Pulmonary artery endothelial cell (primary cell): ENCODE measurements around the gene SFT2D2. TPM values are rescaled to one million over a fixed set of nuclear protein-coding genes. Genes with fewer than 3 reads are reported as not detected.

Experiments used
- DNase-seq: peaks from one replicate; pipeline ENCODE4 v3.0.0-alpha.2; 2011; ENCODE audit warnings: low read depth, low spot score
- total RNA-seq: library from RNA; depleted of rRNA; stranded (reverse); fragments of >200 nt; gene quantifications from 2 replicates; pipeline ENCODE4 v1.2.3, GENCODE V29; 2014

Gene SFT2D2
- total RNA-seq, 1 donor from 2014 or later: 32.5 TPM

DNA sequence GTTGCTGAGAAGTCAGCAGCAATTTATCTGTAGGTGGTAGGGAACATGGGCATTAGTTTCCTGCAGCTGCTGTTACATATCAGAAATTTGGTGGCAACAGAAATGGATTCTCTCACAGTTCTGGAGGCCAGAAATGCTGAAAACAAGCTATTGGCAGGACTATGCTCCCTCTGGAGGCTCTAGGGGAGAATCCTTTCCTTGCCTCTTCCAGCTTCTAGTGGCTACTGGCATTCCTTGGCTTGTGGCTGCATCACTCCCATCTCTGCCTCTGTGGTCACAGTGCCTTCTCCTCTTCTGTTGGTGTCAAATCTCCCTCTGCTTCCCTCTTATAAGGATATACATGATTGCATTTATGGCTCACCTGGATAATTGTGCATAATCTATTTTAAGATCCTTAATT lies 2.5 kb upstream of the SFT2D2 start:
- DNase-seq: no peak

- no peak for DNase-seq
Observed at GRCh38 chr1:168223681-168224540, 1.9 kb upstream of the SFT2D2 start.

GRCh38 chr1:168224991-168225390 lies 813 bp upstream of the SFT2D2 start:
- no peak for DNase-seq

GRCh38 chr1:168227620-168228019 lies 1.8 kb downstream of the SFT2D2 start:
- no peak for DNase-seq

- no peak for DNase-seq
Observed at GRCh38 chr1:168229893-168230292, 4.1 kb downstream of the SFT2D2 start.

- no peak for DNase-seq
Observed at GRCh38 chr1:168230709-168231108, 4.9 kb downstream of the SFT2D2 start.

GRCh38 chr1:168234846-168235547 lies 9.2 kb downstream of the SFT2D2 start:
- no peak for DNase-seq

DNA sequence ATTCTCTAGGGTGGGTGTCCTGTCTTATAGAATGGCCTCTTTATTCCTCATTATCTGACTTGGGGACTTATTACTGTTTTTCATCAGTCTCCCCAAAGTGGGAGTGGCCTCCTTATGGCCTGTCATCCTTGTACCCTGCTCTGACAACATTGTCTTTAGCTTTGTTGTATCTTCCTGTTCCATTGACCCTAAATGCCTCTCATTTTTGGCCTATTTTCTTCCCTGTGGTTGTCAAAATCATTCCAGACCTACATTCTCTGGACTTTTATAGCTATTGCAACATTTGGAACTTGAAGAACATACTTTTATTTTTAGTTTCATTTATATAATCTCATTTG lies 9.7 kb downstream of the SFT2D2 start:
- no peak for DNase-seq

GRCh38 chr1:168235937-168236336 lies 10.1 kb downstream of the SFT2D2 start:
- DNase-seq: no peak

- DNase-seq: no peak
Observed at GRCh38 chr1:168236836-168237611, 11.2 kb downstream of the SFT2D2 start.

GRCh38 chr1:168243198-168243597 lies 17.4 kb downstream of the SFT2D2 start:
- no peak for DNase-seq

DNA sequence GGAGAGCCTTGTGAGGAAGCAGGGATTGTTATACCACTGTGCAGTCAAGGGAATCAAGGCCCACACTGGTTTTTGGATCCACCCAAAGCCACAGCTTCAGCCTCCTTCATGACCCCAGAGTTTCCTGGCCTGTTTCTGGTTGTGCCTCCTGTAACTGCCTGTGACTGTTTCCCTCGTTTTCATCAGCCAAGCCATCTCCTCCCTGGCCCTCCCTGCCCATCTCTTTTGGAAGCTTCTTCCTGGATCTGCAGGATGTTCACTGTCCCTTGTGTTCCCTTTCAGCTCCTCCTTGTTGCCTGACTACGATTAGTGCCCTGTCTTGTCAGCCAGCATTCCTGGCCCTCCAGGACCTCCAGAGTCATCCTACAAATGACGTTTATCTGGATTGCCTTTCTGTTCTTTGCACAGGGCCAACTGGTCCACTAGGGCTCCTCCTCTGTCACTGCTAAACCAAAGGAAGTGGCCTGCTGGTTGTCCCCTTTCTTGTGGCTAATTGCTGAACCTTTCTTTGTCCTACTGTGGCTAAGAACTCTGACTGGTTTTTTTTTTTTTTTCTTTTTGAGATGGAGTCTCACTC lies 17.9 kb downstream of the SFT2D2 start:
- no peak for DNase-seq

DNA sequence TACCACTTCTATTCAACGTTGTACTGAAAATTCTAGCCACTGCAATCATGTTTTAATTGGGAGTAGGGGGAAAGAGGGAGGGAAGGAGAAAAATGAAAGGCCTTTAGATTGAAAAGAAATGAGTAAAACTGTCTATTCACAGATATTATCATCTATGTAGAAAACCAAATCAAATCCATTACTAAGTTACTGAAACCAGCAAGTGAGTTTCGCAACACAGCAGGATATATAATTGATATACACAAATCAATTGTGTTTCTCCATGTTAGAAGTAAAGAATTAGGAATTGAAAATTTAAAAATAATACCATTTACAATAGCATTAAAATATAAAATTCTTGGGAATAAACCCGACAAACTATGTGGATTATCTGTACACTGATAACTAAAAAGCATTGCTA lies 19.2 kb downstream of the SFT2D2 start:
- DNase-seq: no peak

GRCh38 chr1:168246506-168246905 lies 20.7 kb downstream of the SFT2D2 start:
- no peak for DNase-seq

DNA sequence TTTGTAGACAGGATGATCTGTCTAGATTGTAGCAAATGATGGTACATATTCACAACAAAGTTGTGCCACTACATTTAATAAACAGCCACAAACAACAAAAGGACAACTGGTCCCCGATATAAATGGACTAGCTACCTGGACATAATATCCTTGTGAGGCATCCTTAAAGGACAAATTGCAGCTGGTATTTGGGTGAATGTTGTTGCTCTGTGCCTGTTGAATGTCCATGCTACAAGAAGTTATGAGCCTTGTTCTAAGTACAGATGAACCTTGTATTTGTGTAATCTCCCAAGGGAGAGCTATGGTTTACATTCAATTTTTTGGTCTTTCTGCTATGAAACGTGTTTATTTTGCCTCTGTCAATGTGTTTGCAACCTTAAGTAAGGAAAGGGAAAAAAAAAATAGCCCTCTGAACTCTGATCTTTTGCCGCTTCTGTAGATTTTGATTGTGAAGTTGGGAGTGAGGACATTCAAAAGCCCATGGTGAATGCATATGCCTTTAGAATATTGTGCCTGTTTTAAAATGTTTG lies 26.5 kb downstream of the SFT2D2 start:
- DNase-seq: no peak

DNA sequence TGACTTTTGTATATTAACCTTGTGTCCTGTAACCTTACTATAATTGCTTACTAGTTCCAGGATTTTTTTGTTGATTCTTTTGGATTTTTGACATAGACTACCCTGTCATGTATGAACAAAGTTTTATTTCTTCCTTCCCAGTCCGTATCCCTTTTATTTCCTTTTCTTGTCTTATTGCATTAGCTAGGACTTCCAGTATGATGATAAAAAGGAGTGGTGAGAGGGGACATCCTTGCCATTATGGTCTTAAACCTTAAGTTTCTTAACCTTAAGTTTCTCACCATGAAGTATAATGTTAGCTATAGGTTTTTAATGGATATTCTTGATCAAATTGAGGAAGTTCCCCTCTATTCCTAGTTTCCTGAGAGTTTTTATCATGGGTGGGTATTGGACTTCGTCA lies 30.4 kb downstream of the SFT2D2 start:
- DNase-seq: no peak

GRCh38 chr1:168257397-168257796 lies 31.6 kb downstream of the SFT2D2 start:
- DNase-seq: no peak

DNA sequence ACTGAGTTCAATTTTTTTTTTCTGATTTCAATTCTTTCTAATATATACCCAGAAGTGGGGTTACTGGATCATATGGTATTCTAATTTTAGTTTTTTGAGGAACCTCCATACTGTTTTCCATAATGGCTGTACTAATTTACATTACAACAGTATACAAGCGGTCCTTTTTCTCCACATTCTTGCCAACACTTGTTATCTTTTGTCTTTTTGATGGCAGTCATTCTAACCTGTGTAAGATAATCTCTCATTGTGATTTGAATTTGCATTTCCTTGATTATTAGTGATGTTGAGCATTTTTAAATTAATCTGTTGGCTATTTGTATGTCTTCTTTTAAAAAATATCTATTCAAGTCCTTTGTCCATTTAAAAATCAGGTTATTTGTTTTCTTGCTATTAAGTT lies 33.8 kb downstream of the SFT2D2 start:
- DNase-seq: no peak

GRCh38 chr1:168260393-168260792 lies 34.6 kb downstream of the SFT2D2 start:
- no peak for DNase-seq

DNA sequence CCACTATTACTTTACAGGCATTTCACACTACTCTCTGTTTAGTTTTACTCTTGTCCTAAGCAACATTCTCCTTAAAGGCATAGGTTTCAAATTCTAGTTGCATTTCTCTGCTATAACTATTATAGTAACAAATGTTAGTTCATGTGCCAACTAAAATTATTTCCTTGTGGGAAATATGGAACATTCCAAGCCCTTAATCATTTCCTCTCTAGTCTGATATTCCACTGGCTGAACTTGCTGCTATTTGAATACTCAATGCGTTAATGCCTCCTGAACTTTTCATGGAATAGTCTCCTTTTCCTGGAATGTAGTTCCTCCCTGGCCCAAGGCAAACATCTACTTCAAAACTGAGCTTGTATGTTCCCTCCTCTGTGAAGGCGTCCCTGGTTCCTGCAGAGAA lies 35.6 kb downstream of the SFT2D2 start:
- DNase-seq: peak; percentile 82

- DNase-seq: no peak
Observed at GRCh38 chr1:168263130-168263529, 37.3 kb downstream of the SFT2D2 start.

DNA sequence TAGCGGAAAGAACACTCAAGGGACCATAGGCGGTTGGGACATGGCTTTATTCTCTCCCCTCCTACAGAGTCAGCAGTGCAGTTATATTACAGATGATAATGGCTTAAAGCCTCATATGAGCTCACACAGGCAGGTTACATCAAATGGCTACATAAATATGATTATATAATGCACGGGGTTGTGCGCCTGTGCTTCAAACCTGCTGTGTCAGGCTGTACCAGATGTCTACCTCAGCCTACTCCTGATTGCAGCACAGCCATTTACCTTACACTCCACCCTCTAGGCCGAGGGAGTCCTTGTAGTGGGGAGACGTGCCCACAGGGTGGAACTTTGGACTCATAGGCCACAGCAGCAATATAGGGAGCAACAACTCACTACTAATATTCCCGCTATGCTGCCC lies 38.5 kb downstream of the SFT2D2 start:
- DNase-seq: no peak
